IMR-90 (cell line): Measurements from ENCODE around the gene HACE1.

ENCODE experiments used
- CEBPB ChIP-seq: IDR thresholded peaks from 2 replicates; pipeline ENCODE4 v1.6.1; 2012; ENCODE audit warnings: low read depth, low read length, improper control_type of control experiment
- POLR2A ChIP-seq: IDR thresholded peaks from 2 replicates; pipeline ENCODE4 v1.6.1; 2012; ENCODE audit warnings: mild to moderate bottlenecking, low read depth, low read length
- RFX5 ChIP-seq: IDR thresholded peaks from 2 replicates; pipeline ENCODE4 v1.8.0; 2012; ENCODE audit warnings: low read depth, mild to moderate bottlenecking, low read length, moderate library complexity
- SMC3 ChIP-seq: fragments of 150-350 bp; IDR thresholded peaks from 2 replicates; pipeline ENCODE4 v1.6.1; 2016; ENCODE audit warnings: low read depth, mild to moderate bottlenecking, antibody characterized with exemption, low read length, moderate library complexity
- TF ChIP-seq, protein P1 (sequence below): conservative IDR thresholded peaks from 2 replicates; pipeline ENCODE4 v1.5.1; 2012; ENCODE audit warnings: mild to moderate bottlenecking, low read depth, low read length, improper control_type of control experiment
- TF ChIP-seq, protein P2 (sequence below): fragments of 150-350 bp; IDR thresholded peaks from 2 replicates; pipeline ENCODE4 v1.6.1; 2017; ENCODE audit warnings: mild to moderate bottlenecking, antibody characterized with exemption, low read length, low read depth
- TF ChIP-seq, protein P3 (sequence below): fragments of 150-350 bp; IDR thresholded peaks from 2 replicates; pipeline ENCODE4 v1.6.1; 2016; ENCODE audit warnings: low read depth, mild to moderate bottlenecking, low read length, moderate library complexity, borderline replicate concordance

DNA sequence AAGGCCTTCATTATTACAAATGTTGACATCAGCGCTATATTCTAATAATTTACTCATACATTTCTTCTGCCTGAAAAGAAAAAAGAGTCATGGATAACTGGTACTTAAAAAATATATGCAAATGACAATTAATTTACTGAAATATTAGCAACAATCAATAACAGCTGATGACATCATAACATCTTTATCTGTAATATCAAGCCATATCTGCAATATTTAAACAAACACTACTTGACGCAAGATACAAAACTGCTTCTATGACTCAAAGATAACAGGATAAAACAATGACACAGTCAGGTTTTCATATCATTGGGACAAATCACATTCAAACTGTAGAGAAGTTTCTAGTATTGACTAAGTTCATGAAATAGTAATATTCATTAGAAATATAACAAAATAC is 16.5 kb downstream of the HACE1 start:
- TF ChIP-seq POLR2A (no peak), CEBPB (no peak), RFX5 (no peak), SMC3 (no peak)
- TF ChIP-seq, protein P1, sequence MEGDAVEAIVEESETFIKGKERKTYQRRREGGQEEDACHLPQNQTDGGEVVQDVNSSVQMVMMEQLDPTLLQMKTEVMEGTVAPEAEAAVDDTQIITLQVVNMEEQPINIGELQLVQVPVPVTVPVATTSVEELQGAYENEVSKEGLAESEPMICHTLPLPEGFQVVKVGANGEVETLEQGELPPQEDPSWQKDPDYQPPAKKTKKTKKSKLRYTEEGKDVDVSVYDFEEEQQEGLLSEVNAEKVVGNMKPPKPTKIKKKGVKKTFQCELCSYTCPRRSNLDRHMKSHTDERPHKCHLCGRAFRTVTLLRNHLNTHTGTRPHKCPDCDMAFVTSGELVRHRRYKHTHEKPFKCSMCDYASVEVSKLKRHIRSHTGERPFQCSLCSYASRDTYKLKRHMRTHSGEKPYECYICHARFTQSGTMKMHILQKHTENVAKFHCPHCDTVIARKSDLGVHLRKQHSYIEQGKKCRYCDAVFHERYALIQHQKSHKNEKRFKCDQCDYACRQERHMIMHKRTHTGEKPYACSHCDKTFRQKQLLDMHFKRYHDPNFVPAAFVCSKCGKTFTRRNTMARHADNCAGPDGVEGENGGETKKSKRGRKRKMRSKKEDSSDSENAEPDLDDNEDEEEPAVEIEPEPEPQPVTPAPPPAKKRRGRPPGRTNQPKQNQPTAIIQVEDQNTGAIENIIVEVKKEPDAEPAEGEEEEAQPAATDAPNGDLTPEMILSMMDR: no peak
- TF ChIP-seq, protein P2, sequence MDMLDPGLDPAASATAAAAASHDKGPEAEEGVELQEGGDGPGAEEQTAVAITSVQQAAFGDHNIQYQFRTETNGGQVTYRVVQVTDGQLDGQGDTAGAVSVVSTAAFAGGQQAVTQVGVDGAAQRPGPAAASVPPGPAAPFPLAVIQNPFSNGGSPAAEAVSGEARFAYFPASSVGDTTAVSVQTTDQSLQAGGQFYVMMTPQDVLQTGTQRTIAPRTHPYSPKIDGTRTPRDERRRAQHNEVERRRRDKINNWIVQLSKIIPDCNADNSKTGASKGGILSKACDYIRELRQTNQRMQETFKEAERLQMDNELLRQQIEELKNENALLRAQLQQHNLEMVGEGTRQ: no peak
- TF ChIP-seq, protein P3, sequence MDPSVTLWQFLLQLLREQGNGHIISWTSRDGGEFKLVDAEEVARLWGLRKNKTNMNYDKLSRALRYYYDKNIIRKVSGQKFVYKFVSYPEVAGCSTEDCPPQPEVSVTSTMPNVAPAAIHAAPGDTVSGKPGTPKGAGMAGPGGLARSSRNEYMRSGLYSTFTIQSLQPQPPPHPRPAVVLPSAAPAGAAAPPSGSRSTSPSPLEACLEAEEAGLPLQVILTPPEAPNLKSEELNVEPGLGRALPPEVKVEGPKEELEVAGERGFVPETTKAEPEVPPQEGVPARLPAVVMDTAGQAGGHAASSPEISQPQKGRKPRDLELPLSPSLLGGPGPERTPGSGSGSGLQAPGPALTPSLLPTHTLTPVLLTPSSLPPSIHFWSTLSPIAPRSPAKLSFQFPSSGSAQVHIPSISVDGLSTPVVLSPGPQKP: no peak
